Placental epithelial cell (primary cell): Measurements from ENCODE around the gene C1QL2. TPM values are rescaled to one million over a fixed set of nuclear protein-coding genes. Genes with fewer than 3 reads are reported as not detected.

ENCODE experiments used
- small RNA-seq: library from RNA; depleted of rRNA; stranded (forward); fragments of <200 nt; gene quantifications from one replicate; pipeline ENCODE3, GENCODE V24; 2012
- total RNA-seq: library from RNA; depleted of rRNA; stranded (reverse); fragments of >200 nt; gene quantifications from 2 replicates; pipeline ENCODE4 v1.2.3, GENCODE V29; 2012

Gene C1QL2
- not detected in 2 replicates for total RNA-seq

DNA sequence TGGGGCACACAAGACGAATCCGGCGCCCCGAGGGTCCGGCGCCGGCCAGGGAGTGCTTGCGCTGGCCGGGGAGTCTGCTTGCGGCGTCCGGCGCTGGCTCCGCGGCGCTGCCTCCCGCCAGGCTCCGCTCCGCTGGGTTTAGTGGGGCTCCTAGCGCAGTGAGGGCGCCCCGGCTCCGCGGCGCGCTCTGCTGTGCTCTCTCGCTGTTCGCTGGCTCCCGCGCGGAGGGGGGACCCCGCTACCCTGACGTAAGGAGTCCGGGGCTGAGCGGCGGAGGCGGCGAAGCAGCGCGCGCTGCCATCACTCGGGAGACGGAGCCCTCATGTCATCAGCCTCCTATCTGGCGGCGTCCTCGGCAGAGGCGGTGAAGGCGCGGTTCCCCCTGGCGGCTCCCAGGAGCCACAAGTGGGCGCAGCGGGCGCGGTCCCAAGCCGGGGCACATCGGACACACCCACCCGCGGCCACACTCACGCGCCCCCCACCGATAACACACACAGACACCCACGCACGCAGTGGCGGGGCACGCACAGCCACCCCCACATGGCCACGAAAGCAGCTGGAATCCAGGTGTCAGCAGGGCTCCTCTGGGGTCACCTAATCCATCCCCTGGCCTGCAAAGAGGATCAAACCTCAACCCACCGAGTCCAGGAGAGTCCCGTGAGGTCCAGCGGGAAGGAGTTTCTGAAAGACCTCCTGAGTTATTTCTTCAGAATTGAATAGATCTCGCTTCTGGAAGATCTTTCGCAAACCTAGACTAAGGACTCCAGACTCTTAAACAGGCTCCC, at the start of gene C1QL2:
Gene C1QL2 (minus strand): TSS at position 189 of the 785 bp plus-strand sequence. CDS start 482 bp downstream, outside the sequence.

Small RNA genes within 50 kb of the gene (small RNA-seq; reads per million reads assigned to genes)
- not detected for gene RN7SL468P

Other genes with a start within 250 kb of the C1QL2 start
- gene MARCO, start 216.6 kb downstream of the C1QL2 start, total RNA-seq: 0.22 TPM in 1 of 2 replicates, not detected in the other
- gene STEAP3, start 65.1 kb upstream of the C1QL2 start, total RNA-seq: 0.39 and 5.2 TPM in 2 replicates
- gene C2orf76, start 208.1 kb upstream of the C1QL2 start, total RNA-seq: 5.9 and 6.6 TPM in 2 replicates
- gene DBI, start 208.2 kb upstream of the C1QL2 start, total RNA-seq: 40.4 and 47.8 TPM in 2 replicates